ENCODE data around the gene RTN4RL1.

Gene RTN4RL1

DNA sequence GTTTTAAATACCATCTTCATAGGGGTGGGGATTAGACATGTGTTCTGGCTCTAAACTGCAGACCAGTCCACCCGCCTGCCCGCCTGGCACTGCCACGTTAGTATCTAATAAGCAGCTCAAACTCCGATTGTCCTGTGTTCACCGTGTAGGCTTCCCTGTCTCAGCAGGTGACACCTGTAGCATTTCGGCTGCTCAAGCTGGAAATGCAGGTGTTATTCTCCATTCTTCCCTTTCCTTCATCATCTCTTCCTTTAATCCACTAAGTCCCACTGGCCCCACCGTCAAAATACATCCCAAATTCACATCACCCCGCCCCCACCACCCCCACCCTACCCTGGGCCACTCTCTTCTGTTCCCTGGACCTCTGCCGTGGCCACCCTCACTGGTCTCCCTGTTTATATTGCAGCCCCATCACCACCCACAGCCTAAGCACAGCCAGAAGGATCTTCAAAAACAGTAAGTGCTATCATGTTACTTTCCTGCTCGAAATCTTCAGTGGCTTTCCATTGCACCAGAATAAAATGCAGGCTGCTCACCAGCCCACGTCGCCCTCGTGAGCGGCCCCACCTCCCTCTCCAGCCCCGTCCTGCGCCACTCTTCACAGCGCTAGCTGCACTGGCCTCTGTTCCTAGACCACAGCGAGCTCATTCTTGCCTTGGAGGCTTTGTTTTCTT lies 65.1 kb downstream of the RTN4RL1 start (continued):
- TF ChIP-seq, protein P1, sequence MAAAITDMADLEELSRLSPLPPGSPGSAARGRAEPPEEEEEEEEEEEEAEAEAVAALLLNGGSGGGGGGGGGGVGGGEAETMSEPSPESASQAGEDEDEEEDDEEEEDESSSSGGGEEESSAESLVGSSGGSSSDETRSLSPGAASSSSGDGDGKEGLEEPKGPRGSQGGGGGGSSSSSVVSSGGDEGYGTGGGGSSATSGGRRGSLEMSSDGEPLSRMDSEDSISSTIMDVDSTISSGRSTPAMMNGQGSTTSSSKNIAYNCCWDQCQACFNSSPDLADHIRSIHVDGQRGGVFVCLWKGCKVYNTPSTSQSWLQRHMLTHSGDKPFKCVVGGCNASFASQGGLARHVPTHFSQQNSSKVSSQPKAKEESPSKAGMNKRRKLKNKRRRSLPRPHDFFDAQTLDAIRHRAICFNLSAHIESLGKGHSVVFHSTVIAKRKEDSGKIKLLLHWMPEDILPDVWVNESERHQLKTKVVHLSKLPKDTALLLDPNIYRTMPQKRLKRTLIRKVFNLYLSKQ (tag by site-specific recombination; IDR thresholded peaks at IDR 0.05; ENCODE audit: borderline replicate concordance), result no peak
- TF ChIP-seq HOXA7 (CRISPR knock-in tag; IDR thresholded peaks at IDR 0.05; ENCODE audit: borderline replicate concordance), result no peak
- TF ChIP-seq, protein P2, sequence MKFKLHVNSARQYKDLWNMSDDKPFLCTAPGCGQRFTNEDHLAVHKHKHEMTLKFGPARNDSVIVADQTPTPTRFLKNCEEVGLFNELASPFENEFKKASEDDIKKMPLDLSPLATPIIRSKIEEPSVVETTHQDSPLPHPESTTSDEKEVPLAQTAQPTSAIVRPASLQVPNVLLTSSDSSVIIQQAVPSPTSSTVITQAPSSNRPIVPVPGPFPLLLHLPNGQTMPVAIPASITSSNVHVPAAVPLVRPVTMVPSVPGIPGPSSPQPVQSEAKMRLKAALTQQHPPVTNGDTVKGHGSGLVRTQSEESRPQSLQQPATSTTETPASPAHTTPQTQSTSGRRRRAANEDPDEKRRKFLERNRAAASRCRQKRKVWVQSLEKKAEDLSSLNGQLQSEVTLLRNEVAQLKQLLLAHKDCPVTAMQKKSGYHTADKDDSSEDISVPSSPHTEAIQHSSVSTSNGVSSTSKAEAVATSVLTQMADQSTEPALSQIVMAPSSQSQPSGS (tag by site-specific recombination; IDR thresholded peaks at IDR 0.05; ENCODE audit: low read depth), result no peak
- TF ChIP-seq ZBTB7A (tag by site-specific recombination; IDR thresholded peaks at IDR 0.05; ENCODE audit: low read depth), result no peak
- TF ChIP-seq SETDB1 (IDR thresholded peaks at IDR 0.05; ENCODE audit: insufficient read length, low read length), result no peak
- TF ChIP-seq, protein P3, sequence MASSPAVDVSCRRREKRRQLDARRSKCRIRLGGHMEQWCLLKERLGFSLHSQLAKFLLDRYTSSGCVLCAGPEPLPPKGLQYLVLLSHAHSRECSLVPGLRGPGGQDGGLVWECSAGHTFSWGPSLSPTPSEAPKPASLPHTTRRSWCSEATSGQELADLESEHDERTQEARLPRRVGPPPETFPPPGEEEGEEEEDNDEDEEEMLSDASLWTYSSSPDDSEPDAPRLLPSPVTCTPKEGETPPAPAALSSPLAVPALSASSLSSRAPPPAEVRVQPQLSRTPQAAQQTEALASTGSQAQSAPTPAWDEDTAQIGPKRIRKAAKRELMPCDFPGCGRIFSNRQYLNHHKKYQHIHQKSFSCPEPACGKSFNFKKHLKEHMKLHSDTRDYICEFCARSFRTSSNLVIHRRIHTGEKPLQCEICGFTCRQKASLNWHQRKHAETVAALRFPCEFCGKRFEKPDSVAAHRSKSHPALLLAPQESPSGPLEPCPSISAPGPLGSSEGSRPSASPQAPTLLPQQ (tag by site-specific recombination; IDR thresholded peaks at IDR 0.05), result no peak
- TF ChIP-seq KLF9 (tag by site-specific recombination; IDR thresholded peaks at IDR 0.05; ENCODE audit: low read depth), result no peak
- TF ChIP-seq, protein P4, sequence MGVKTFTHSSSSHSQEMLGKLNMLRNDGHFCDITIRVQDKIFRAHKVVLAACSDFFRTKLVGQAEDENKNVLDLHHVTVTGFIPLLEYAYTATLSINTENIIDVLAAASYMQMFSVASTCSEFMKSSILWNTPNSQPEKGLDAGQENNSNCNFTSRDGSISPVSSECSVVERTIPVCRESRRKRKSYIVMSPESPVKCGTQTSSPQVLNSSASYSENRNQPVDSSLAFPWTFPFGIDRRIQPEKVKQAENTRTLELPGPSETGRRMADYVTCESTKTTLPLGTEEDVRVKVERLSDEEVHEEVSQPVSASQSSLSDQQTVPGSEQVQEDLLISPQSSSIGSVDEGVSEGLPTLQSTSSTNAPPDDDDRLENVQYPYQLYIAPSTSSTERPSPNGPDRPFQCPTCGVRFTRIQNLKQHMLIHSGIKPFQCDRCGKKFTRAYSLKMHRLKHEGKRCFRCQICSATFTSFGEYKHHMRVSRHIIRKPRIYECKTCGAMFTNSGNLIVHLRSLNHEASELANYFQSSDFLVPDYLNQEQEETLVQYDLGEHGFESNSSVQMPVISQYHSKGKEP (tag by site-specific recombination; IDR thresholded peaks at IDR 0.05), result peak; percentile 90
- TF ChIP-seq ZSCAN23 (tag by site-specific recombination; IDR thresholded peaks at IDR 0.05), result no peak
- no peak for TF ChIP-seq ZXDB (tag by site-specific recombination; IDR thresholded peaks at IDR 0.05)
- TF ChIP-seq ZNF76 (tag by site-specific recombination; IDR thresholded peaks at IDR 0.05; ENCODE audit: borderline replicate concordance, low read depth), result no peak
- no peak for TF ChIP-seq ZNF621 (tag by site-specific recombination; IDR thresholded peaks at IDR 0.05)
- TF ChIP-seq, protein P5, sequence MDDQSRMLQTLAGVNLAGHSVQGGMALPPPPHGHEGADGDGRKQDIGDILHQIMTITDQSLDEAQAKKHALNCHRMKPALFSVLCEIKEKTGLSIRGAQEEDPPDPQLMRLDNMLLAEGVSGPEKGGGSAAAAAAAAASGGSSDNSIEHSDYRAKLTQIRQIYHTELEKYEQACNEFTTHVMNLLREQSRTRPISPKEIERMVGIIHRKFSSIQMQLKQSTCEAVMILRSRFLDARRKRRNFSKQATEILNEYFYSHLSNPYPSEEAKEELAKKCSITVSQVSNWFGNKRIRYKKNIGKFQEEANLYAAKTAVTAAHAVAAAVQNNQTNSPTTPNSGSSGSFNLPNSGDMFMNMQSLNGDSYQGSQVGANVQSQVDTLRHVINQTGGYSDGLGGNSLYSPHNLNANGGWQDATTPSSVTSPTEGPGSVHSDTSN (CRISPR knock-in tag; IDR thresholded peaks at IDR 0.05), result no peak
- TF ChIP-seq ZNF133 (tag by site-specific recombination; IDR thresholded peaks at IDR 0.05), result no peak
- no peak for TF ChIP-seq ZNF830 (tag by site-specific recombination; IDR thresholded peaks at IDR 0.05; ENCODE audit: low read depth)
- TF ChIP-seq HOXD13 (CRISPR knock-in tag; IDR thresholded peaks at IDR 0.05; ENCODE audit: borderline replicate concordance), result no peak
- no peak for TF ChIP-seq ZSCAN16 (tag by site-specific recombination; IDR thresholded peaks at IDR 0.05)
- 0 out of 2 replicates have a peak, but pooled peaks have one; percentile 7 for TF ChIP-seq ZNF600 (tag by site-specific recombination; IDR thresholded peaks at IDR 0.05)
- no peak for TF ChIP-seq ZBTB1 (tag by site-specific recombination; IDR thresholded peaks at IDR 0.05)
- TF ChIP-seq ZNF791 (tag by site-specific recombination; IDR thresholded peaks at IDR 0.05), result no peak
- no peak for TF ChIP-seq ZNF324 (tag by site-specific recombination; IDR thresholded peaks at IDR 0.05)
- TF ChIP-seq ZNF548 (tag by site-specific recombination; IDR thresholded peaks at IDR 0.05), result no peak
- TF ChIP-seq, protein P6, sequence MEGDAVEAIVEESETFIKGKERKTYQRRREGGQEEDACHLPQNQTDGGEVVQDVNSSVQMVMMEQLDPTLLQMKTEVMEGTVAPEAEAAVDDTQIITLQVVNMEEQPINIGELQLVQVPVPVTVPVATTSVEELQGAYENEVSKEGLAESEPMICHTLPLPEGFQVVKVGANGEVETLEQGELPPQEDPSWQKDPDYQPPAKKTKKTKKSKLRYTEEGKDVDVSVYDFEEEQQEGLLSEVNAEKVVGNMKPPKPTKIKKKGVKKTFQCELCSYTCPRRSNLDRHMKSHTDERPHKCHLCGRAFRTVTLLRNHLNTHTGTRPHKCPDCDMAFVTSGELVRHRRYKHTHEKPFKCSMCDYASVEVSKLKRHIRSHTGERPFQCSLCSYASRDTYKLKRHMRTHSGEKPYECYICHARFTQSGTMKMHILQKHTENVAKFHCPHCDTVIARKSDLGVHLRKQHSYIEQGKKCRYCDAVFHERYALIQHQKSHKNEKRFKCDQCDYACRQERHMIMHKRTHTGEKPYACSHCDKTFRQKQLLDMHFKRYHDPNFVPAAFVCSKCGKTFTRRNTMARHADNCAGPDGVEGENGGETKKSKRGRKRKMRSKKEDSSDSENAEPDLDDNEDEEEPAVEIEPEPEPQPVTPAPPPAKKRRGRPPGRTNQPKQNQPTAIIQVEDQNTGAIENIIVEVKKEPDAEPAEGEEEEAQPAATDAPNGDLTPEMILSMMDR (tag by site-specific recombination; IDR thresholded peaks at IDR 0.05), result no peak
- TF ChIP-seq ZNF561 (tag by site-specific recombination; IDR thresholded peaks at IDR 0.05; ENCODE audit: borderline replicate concordance), result no peak
- TF ChIP-seq OVOL3 (tag by site-specific recombination; IDR thresholded peaks at IDR 0.05), result no peak
- no peak for TF ChIP-seq ZNF664 (tag by site-specific recombination; IDR thresholded peaks at IDR 0.05)
- TF ChIP-seq, protein P7, sequence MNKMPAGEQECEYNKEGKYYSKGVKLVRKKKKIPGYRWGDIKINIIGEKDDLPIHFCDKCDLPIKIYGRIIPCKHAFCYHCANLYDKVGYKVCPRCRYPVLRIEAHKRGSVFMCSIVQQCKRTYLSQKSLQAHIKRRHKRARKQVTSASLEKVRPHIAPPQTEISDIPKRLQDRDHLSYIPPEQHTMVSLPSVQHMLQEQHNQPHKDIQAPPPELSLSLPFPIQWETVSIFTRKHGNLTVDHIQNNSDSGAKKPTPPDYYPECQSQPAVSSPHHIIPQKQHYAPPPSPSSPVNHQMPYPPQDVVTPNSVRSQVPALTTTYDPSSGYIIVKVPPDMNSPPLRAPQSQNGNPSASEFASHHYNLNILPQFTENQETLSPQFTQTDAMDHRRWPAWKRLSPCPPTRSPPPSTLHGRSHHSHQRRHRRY (tag by site-specific recombination; IDR thresholded peaks at IDR 0.05), result no peak
- no peak for TF ChIP-seq ZNF521 (tag by site-specific recombination; IDR thresholded peaks at IDR 0.05)
- no peak for TF ChIP-seq YY2 (tag by site-specific recombination; IDR thresholded peaks at IDR 0.05)
- TF ChIP-seq ZFHX2 (tag by site-specific recombination; conservative IDR thresholded peaks at IDR 0.05), result peak; percentile 95
- TF ChIP-seq ZNF121 (tag by site-specific recombination; IDR thresholded peaks at IDR 0.05), result no peak
- TF ChIP-seq ZNF707 (tag by site-specific recombination; IDR thresholded peaks at IDR 0.05), result no peak

Data from HEK293 (cell line).